HT1080 (cell line): ENCODE data around the gene SRC. TPM values are rescaled to one million over a fixed set of nuclear protein-coding genes. Genes with fewer than 3 reads are reported as not detected.

ENCODE experiments used
- DNase-seq: peaks from one replicate; pipeline ENCODE4 v3.0.0-alpha.2; 2015; ENCODE audit warnings: low read depth
- total RNA-seq: library from RNA; depleted of rRNA; stranded (reverse); fragments of >200 nt; shearing (Covaris generic); gene quantifications from 2 replicates; pipeline ENCODE4 v1.2.3, GENCODE V29; 2014

The SRC gene
- total RNA-seq, 1 experiment from 2014 or later: 13.9 TPM

DNA sequence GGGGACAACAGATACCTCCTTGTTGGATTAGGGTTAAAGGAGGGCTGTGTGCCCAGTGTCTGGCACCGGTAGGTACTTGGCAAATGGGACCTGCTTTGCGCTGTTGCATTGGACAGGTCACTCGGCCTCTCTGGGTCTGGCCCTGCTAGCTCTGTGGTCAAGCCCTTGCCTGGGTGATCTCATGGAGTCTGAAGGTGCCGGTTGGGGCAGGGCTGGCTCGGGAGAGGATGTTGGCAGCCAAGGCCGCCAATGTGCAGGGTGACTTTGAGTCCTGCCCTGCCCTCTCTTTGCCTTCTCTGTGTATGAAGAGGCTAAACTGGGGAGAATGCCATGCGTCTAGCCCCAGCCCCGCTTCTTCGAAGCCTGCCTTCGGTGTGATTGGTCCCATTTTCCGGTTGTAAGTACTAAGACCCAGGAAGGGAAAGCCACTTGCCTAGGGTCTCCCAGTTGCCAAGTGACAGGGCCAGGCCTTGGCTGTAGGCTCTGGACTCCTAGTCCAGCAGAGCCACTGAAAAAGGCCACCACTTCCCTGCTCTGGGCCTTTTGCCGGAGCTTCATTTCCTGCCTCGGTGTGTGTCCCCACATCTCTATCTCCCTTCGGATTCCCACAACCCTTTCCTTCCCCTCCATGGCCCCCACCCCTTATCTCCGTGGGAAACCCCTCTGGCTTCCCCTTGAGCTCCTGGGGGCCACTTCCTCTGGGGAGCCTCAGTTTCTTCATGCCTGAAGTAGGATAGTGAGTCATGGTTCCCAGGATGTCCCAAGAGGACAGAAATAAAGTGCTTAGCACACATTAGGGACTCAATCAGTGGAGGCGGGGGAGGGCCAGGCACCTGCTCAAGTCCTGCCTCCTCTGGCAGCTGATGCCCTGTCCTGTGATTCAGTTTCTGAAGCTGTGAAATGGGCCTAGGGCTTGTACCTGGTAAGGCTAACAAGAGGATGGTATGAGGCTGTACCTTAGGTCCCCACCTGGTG is 3.9 kb downstream of the SRC start:
- DNase-seq: no peak

DNA sequence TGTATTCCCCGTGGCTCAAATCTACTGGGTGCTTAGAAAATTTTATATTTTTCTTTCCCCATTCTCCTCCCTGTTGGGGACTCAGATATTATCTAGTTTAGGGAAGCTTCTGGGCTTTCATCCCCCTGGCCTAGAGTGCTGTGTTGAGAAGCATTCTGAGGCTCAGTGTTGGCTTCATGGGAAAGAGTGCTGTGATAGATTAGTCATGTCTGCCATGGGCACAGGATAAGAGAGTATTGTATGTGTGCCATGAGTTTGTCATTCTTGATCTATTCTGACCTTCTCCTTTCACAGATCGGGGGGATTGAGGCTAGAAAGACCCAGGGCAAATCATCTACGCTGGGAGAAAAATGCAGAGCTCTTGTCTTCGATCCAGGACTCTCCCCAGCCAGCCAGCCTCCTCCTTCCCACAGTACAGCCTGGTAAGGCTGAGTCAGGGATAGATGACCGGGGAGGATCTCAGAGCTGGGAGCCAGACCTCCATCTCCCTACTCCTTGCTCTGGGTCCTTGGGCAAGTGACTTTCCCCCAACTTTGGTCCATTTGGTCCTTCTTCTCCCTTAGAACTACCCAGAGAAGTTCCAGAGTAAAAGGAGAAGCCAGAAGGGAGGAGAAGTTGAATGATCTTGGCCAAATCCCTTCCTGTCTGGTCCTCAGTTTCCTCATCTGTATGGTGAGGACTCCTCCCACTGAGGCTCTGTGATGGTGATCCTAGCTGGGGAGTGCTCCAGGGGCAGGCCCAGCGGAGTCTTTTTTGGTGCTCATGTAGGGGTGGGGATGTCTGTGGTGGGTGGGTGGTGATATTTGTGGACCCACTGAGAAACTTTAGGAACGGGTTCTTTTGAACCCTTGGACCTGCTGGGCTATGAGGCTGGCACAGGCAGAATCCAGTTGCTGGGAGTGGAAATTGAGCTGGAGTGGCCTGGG is 5.0 kb downstream of the SRC start:
- no peak for DNase-seq

DNA sequence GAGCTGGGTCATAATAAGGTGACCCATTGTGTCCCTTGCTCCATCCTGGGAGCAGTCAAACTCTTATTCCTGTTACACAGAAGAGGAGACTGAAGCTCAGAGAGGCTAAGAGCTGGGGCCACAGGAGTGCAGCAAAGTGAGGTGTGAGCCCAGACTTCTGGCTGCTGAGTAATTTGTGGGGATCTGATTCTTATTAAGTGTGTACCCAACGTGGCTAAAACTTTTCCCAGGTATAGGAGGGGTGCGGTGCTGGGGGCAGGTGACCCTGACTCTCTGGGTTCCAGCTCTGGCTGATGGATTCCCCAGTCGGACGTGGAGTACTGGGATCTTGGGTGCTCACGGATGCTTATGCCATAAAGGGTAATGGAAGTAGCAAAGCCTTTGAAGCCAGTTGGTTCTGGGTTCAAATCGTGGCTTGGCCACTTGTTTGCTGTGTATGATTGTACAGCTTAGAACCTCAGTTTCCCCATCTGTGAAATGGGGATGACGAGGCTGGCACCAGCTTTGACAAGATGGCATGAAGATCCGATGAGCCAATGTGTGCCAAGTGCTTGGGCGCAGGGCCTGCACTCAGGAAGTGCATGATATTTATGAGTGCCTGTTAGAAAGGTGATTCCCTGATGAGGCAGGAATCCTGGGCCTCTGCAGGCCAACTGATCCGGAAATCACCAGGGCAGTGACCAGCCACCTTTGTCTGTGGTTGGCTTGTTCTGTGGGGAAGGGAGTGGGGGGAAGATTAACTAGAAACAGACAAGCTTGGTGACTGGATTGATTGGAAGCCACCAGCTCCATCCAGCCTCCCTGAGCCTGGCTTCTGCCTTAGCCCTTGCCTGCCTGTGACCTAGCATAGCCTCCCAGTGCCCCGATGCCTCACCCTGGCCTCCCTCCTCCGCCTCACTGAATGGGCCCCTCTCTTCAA is 6.0 kb downstream of the SRC start:
- no peak for DNase-seq

DNA sequence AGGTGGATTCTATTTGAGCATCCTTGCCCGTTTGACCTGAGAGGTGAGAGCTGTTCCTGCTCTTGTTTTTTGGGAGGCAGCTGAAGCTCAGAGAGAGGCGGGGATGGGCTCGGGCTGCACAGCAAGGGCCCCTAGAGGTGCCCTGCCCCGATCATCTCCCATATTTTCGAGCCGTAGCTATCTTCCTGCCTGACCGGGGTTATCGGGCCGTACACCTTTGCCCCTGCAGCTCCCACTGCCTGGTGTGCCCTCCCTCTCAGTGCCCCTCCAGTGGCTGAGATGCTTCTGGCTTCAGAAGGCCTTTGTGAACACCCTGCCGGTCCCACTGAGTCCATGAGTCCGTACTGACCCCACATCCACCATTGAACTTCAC is 6.7 kb downstream of the SRC start:
- no peak for DNase-seq

DNA sequence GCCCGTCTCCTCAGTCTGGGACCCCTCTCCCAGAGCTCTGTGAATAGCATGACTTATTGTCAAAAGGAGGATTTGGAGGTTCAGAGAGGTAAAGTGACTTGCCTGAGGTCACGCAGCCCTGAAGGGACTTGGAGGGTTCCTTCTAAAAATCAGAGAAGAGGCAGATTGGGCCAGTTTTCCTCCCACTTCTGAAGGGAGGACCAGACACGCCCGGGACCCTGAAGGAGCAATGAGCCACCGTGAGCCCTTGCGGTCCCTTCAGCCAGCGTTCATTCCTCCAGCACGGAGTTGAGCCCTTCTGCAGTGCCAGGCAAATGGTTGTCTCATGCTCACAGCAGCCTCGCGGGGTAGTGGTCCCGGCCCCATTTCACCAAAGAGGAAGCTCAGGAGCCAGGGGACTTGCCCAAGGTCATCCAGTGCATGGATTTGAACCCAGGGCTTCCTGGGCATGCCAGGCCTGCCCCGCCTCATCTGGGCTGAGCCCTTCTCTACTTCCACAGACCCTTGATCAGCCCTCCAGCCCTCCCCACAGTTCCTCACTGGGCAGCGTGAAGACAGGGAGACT is 7.4 kb downstream of the SRC start:
- no peak for DNase-seq

DNA sequence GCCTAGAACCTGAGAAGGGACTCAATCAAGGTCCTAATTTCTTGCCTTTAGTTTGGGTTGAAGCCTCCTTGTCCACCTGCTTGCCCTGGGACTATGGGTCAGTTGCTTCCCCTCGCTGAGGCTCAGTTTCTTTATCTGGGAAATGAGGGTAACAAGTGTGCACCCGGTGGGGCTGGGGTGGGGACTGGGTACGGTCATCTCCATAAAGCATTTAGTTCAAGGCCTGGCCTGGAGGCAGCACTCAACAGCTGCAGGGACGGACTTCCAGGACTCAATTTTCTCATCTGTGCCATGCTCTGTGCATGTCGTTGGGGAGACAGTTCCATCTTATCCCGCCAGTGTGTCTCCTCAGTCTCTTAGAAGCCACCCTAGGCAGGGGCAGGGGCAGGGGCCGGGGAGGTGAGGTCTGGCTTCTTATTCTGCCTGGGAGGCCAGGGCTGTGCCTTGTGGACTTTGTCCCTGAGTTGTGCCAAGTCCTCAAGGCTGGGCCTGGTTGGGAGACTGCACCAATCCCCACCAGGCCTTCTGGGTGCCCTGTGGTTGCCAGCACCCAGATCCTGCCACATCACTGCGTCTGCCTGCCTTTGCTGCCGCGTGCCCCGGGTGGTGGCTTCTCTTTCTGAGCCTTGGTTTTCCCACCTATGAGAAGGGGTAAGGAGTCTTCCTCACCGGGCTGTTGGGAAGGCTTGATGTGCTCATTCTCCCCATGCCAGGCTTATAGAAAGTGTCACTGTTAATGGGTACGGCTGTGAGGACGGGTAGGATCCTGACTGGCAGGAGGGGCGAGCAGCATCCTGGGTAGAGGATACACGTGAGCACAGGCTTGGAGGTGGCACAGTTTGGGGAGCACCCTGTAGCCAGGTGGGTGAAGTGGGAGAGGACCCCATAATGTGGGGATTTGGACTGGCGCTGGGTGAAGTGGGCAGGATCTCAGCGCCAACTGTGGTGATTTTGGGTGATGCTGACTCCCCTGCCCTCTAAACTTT is 8.6 kb downstream of the SRC start:
- no peak for DNase-seq

DNA sequence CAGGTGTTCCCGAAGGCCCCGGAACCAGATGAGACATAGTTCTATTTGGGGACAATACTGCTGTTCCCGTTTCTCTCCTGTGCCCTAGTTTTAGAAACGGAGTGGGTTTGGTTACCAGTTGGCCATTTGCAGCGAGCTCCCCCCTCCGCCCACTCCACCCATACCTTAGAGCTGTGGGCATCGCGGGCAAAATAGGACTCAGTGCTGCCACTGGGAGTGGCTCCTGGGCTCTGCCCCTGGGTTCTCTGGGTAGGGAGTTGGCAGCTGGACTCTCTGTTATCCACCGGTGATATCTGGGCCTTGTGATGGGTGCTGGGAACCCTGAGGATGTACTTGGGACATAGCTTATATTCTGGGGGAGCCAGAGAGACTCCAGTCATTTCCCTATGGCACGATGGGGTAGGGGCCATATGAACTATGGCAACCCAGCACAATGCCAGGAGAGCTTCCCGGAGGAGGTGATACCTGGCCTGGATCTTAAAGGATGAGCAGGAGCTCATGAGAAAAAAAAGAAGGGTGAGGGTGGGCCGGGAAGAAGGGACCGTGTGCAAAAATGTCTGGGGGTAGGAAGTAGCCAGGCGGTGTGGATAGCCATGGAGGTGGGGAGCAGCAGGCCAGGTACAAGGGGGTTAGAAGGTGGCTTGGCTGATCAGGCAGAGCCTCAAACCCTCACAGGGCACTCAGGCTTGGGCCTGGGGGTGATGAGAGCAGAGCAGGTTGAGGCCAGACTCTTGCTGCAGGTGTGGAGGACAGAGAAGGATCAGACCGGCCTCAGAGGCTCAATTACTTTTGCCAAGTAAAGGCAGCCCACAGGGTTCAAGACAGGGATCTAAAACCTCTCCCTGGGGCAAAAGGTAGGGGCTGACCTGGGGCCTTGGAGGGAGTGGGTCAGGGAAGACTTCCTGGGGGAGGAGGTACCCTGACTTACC is 9.6 kb downstream of the SRC start:
- DNase-seq: no peak

DNA sequence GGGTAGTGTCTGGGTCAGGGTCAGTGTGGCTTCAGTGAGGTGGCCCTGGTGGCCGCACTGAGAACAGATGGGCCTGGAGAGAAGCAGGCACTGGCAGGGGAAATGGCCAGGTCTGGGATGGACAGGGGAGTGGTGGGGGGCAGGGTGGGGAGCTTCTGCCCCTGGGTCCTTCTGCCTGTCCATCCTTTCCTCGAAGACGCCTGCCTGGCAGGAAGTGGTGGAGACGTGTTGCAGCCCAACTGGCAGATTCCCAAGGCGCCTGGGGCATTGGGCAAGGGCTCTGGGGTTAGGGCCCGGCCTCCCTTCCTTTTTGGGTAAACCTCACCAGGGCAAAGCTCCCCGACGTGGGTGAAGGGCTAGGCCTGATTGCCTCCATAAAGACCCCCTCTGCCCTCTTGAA is 10.4 kb downstream of the SRC start:
- no peak for DNase-seq

DNA sequence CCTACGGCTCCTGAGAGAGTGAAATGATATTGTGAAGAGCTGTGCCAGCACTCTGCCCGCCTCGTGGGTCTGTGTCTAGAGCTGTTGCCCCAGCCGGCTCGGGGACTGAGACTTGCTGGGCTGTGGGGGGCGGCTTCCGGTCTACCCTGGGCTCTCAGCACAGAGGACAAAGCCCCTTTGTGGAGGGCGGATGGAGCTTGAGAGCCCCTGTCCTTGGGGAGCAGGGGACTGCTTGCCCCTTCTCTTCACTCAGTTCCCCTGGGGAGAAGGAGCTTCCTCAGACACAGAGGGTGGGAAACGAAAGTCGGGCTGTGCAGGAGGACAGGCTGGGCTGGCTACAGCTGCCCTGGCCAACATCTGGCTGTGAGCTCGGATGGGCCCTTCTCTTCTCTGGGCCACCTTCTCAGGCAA is 11.0 kb downstream of the SRC start:
- no peak for DNase-seq

DNA sequence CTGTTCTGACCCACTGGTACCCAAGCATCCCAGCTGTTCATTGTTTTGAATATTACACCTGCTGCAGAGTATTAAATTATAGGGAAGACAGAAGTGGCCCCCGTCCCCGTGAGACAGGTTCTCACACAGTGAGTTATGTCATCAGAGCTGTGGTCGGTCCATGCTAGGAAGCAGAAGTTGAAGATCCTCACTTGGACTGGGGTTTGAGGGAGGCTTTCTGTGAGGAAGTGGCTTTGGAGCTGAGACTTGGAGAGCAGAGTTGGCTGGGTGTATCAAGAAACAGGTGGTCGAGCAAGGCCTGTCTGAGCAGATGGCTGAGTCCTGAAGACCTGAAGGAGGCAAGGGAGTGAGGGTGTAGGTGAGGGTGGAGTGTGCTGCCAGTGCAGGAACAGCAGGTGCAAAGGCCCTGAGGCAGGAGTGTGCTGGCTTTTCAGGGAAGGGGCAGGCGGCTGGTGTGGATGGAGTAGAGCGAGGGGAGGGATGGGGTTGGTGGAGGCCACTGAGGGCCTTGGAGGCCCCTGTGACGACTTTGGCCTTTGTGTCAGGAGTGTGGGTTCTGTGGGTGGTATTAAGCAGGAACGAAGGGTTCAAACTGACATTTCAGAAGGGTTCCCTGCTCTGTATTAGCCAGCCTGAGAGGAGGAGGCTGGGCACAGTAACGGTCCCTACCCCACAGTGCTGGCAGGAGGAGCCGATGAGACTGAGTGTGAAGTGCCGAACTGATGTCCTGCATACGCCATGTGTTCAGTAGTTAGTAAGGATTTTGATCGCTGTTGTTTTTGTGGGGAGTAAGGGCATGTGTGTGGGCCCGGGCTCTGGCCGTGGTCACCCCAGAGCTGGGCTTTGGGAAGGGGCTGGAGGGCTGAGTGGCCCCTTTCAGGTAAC is 11.8 kb downstream of the SRC start:
- no peak for DNase-seq

DNA sequence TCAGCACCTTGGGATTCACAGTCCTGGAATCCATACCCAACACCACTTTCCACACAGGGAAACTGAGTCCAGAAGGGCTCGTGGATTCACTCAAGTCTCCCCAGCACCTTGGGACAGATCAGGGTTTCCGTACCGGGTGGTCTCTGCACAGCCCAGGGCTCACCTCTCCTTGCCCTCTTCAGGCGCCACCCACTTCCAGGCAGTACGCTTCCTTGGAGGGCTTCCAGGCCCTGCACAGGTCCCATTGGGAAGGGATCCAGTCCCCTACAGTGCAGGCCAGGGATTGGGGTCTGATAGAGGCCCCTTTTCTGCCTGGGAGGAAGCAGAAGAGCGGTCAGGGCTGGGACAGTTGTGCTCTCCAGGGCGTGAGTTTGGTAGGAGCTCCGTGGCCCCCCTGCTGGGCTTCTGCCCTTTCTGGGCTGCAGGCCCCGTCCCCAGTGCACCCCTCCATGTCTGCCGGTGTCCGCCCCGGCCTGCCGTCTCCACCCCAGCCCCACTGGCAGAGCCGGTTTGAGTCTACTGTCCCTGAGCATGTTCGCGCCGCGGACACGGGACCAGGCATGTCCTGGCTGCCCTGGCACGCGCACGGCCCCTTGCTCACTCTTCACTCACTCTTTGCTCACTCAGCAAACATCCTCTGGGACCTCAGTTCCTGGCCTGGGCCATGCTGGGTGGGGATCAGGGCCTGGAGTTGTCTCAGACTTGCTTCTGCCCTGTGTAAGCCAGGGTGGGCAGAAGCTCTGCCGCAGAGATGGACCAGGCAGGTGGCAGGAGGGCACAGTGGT is 12.6 kb downstream of the SRC start:
- DNase-seq: no peak

DNA sequence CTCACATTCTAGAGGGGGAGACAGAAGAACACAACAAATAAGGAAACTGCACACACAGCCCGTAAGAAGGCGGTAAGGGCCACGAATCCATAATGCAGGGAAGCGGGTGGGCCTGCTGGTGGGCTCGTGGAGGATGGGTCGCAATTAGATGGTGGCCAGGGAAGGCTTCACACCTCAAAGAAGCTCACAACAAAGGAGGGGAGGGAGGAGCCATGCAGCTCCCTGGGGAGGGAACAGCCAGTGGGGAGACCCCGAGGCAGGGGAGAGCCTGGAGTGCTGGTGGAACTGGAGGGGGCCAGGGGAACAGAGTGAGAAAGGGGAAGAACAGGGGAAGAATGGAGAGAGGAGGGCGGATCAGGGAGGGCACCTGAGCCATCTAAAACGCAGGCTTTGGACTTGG is 13.4 kb downstream of the SRC start:
- DNase-seq: no peak

DNA sequence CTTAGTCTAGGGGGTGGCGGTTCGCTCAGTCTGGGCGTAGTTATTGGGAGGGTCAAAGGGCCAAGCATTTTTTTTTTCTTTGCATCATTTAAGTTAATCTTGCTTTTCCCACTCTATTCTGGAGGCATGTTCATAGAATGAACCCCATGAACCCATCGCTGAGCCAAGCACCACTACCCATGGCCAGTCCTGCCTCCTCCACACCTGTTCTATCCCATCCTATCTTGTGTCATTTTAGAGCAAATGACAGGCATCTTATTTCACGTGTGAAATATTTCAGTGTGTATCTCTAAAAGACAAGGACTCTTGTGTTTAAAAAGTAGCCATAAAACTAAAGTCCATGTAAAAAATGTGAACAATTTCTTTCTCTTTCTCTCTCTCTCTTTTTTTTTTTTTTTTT is 13.9 kb downstream of the SRC start:
- DNase-seq: no peak

DNA sequence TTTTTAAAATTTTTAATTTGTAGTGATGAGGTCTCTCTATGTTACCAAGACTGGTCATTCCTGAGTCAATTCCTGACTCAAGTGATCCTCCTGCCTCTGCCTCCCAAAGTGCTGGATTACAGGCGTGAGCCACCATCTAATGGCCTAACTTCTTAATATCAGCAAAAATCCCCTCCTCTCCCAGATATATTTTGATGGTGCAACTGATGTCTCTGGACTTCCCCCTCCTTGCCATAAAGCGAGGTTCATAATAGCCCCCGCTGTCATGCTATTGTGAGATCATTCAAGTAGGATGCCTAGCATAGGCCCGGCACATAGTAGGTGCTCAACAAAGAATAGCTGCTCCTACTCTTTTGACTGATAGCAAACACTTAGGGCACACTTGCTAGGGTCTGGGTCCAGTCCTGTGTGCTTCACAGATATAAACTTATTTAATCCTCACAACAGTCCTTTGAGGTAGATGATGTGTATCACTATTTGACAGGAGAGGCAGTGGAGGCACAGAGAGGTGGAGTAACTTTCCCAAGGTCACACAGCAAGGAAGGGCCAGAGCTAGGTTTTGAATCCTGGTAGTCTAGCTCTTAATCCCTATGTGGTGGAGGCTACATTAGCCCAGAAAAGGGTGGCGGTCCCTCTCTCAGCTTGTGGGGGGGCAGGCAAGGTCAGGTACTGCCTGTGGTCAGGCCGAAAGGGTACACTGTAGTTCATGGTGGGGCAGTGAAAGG is 14.6 kb downstream of the SRC start:
- DNase-seq: no peak

DNA sequence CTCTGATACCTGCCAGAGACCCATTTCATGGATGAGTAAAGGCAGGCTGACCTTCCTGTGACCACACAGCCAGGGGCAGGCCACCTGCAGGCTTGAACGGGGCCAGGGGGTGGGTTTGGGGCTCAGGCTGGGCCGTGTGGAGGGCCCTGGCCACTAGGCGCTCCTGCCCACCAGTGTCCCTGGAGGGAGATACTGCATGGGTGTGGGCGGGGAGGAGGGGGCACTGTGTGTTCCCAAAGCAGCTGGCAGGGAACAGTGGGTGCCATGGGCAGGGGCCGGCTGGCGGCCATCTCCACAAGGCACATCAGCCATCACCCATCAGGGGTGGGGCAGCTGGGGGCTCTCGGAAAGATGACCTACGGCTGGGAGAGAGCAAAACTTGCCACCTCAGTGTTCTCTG is 15.4 kb downstream of the SRC start:
- no peak for DNase-seq

DNA sequence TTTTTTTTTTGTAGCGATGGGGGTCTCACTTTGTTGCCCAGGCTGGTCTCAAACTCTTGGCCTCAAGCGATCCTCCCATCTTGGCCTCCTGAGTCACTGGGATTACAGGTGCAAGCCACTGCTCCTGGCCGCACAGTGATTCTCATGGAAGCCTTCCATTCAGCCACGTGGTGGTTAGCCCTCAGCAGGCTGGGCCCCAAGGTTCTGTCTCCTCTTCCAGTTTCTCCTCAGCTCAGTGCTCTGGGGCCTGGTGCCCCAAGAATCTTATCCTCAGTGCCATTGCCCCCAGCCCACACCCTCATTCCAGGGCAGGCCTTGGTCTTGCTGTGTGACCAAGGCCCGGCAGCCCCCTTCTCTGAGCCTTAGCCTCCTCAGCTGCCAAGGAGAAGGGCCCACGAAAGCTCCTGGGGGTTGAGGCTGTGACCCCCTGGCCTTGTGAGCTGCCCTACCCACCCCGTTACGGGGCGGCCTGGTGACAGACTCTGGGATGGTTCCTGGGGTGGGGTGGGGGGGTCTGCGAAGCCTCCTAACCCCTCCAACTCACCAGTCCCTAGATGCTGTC is 16.4 kb downstream of the SRC start:
- DNase-seq: no peak
